Measurements from ENCODE around the gene ELP5.
A peak's percentile ranks its signal among the peaks of the same experiment; 100 is the strongest.
"Not testable (repeated sequence)": the region's sequence is repeated elsewhere in the genome, so short reads cannot be mapped to it uniquely, and the experiment has no call there.

The ELP5 gene

DNA sequence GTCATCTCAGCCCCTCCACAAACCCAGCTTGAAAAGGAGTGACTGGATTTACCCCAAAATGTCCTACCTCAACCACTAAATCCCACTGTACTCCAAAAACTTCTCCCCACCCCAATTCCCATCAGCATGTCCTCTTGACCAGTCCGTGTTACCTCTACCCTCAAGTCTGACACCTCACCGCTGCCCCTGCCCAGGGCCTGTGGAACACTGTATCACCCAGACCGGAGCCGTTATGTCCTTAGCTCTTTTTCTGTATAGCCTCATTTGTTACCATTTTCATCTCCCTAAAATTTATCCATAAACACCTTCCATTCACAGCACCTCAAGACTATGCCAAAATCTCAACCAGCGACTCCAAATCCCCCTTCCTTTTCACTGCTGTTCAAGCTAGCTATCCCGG lies 15.2 kb upstream of the ELP5 start:
- no peak for DNase-seq (ENCODE audit: low read depth)

DNA sequence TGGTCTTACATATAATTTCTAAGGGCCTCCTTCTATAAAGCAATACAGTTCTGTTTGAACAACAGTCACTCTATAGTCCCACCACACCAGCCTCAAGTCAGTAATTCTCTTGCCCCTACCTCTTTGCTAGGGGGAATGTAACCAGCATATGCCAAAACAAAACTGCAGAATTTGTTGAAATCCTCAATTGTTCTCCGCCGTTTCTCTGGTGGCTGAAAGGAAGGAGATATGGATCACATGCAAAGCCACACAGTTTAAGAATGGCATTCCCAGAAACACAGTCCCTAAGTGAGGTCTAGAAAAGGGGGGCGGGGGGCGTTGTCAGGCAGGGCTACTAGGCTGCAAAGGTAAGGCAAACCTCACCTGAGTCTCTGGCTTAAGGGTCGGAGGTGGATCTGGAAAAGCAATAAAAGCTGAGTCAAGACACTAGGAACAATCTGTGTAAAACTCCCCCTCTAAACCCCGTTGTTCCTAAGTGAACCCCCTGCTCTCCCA lies 14.7 kb upstream of the ELP5 start:
- DNase-seq (ENCODE audit: low read depth): no peak

DNA sequence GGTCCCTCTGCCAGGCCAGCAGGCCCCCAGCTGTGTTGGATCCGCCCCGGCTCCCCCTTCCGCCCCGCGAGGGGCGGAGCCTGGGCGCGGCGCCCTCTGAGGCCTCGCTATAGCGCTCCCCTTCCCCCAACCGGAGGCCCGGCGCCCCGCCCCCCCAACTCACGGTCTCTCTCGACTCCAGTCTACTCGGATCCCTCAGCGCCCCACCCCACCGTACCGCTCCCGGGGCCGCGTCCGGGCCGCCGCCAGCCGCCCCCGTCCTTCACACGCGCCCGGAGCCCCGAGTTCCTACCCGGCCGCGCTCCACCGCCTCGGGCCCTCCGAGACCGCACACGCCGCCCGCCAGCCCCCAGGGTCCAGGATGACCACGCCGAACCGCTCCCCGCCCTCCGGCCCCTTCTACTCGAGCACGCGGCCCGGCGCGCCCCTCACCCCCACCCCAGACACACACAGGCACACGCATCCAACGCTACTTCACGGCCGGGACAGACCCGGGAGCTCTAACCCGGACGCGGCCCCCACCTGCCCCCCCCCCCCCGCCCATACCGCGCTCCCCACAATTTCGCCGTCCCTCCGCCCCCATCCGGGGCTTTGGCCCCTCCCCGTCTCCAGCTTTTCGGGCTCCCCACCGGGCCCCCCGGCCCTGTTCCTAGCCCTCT lies 14.1 kb upstream of the ELP5 start:
- peak; percentile 85 for DNase-seq (ENCODE audit: low read depth)

DNA sequence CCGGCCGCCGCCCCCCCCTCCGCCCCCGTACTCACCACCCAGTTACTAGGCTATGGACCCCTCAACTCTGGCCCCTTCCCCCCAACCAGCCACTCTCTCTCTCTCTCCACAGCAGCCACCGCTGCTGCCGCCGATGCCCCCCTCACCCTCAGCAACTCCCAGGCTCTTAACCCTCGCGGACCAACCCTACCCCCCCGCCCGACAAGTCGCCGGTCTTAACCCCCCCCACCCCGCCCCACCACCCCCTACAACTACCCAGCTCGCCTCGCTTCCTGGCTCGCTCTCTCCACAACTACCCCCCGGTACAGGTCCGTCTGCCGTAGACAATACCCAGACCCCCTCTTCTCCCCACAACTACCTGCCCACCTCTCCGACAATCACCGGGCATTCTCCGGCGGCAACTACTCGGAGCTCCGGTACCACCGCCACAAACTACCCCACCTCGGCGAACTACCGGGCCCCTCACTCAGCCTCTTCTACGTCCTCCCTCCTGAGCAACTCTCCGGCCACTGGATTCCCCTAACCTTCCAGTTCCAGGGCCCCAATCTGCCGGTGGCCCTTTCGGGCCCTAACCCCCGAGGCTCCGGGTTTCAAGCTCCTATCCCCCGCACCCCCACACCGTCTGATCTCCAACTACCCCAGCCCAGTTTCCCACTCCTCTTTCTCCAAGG lies 13.5 kb upstream of the ELP5 start:
- DNase-seq (ENCODE audit: low read depth): no peak

DNA sequence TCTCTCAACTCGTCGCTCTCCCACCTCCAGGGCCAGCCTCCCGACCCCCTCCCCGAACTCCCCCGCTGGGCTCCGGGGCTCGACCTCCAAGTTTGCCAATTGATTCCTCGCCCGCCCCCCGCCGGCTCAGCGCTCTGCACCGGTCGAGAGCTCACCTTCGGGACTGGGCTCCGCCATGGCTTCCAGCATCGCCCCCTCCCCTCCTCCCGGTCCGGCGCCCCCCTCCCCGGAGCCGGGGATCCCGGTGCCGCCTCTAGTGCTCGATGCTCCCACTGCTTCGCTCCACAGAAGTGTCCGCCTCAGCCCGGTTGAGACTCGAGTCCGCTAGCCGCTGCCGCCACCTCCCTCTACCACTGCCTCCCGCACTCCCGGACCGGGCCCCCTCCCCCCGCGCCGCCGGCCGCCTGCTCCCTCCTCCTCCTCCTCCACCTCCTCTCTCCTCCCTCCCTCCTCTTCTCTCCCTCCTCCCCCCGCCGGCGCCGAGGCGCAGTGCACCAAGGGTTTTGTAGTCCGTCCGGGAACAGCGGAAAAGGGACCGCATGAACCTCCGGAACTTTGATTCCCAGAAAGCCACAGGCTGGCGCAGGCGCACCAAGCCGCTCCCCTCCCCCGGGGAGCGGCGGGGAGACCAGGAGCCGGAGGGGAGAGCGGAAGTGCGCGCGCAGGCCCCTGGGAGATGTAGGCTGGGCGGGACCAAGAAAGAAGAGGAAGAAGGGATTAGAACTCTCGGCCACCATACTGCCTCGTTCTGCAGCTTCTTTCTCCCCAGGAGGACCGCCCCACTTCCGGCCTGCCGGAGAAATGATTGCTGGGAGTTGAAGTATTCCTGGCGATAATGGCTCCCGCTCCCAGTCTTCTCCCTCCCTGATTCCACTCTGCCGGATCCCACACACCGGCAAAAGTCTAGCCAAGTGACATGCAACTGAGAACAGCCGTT lies 12.7 kb upstream of the ELP5 start, which contains the start of gene PHF23:
Gene PHF23 (minus strand): TSS at position 367 of the 937 bp plus-strand sequence. CDS start 178 bp downstream, at position 189.
- peak; percentile 97 for DNase-seq (ENCODE audit: low read depth)

DNA sequence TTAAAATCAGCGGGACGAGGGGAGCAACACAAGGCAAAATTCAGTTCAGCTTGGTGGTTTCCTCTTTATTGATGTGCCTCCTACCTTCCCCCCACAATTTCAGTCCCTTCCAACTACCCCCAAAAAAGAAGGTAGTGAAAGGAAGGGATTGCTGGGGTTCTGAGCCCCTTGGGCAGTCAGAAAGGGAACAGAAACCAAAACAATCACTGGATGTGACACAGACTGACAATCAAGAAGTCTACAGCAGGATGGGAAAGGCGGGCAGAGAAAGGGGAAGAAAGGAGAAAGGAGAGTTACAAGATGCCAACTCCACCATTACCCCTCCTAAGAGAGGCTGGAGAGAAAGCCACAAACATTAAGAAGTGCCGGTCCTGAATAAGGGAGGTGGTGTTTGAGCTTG lies 11.6 kb upstream of the ELP5 start:
- no peak for DNase-seq (ENCODE audit: low read depth)

DNA sequence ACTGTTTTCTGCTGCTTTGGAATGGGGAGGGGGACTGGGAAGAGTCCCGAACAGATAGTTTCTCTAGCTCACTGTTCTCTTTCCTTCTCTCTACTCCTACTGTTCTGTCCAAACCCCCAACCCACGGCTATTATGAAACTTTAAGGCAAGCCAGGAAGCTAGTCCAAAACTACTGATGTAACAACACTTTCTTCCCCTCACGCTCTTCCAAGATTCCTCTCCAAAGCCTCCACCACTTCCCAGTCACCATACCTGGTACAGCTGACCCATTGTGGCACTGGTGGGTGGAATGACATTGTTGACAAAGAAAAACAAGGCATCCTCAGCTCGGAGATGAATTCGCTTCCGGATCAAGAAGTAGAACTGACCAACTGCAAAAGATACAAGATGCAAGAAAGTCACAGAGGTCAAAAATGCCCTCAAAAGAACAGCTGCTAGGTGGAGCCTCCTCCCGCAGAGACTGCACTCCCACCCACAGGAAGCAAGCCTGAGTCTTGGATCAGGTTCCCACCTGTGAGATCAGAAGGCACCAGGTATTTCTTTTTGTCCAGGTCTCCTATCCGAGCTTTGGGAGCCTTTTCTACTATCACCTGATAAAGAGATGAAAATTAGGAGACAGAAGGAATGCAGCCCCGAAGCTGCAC lies 10.8 kb upstream of the ELP5 start:
- DNase-seq (ENCODE audit: low read depth): no peak

DNA sequence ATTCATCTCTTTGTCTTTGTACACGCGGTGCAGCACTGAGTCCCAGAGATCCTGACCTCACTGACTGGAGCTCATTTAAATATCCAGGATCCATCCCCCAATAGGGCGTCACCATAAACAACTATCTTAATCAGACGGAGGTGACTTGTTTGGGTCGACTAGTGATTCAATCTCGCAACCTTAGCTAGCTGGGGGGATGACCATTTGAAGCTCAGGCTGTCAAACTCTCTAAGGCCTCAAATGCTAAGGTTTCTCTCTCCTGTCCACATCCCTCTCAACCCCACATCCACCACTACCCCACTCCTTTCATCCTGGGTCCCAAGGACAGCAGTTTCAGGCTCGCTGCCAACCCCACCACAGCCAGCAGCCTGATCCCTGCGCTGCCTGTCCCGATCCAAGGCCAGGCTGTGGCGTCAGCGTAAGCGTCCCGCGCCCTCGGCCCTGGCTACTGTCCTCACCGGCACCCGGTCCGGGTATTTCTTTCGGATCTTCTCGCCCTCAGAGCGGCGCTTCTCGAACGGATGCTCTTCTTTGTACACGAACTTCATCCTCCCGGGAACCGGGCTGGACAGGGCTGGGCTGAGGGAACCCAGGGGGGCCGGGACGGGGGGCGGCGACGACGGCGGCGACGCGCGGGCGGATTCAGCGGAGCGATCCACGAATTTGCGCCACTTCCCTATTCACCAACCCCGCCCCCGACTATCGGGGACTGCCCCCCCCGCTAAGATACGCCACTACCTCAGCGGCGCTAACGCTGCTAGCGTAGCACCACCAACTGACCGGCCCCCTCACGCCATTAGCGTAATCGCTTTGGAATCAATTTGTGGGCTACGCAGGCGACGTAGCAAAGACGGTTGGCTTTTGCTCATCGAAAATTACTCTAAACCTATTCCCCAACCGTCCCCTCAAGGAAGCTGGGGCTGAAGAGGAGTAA lies 10.0 kb upstream of the ELP5 start, which contains the start of gene GABARAP:
Gene GABARAP (minus strand): TSS at position 667 of the 934 bp plus-strand sequence. CDS start 119 bp downstream, at position 548.
- DNase-seq (ENCODE audit: low read depth): peak; percentile 88

DNA sequence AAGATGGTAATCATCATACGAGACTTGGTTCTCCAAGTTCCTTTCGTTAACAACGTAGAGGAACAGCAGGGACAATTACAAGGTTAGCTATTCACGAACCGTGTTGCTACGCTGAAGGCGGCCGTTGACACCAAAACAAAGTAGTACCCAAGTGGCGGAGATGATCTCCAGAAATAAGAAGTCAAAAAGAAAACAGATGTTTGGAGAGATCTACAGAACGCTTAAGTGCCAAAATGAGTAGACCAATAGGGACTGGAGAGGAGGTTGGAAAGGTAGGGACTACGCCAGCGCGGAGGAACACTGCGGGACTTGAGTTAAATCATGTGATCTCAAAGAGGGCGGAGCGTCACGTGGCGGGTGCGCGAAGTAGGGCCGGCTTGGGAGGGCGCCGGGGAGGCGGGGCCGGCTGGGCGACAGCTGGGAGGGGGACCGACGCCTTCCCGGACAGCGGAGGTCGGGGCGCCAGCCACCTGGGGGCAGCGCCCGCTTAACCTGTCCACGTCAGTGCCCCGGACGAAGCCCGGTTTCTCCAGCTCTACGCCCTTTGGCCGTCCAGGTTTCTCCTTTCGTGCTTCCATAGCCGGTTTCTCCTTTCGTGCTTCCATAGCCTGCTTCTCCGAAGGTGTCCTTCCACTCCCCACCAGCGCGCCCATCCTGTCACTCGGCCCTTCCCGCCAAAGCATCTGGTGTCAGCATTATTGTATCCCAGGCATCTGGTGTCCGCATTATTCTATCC lies 9.1 kb upstream of the ELP5 start:
- peak; percentile 88 for DNase-seq (ENCODE audit: low read depth)

DNA sequence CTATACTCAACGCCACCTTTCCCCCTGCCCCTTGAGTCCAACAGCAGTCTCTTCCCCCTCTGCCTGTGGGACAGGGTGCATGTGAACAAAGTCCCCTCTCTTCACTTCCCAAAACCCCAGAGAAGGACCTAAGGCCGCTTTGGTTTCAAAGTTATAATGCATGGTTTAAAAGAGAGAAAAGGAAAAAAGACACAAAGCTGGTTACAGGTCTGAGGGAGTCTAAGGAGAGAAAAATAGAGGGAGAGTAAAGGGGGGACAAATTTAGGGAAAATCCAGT lies 8.6 kb upstream of the ELP5 start:
- no peak for DNase-seq (ENCODE audit: low read depth)

DNA sequence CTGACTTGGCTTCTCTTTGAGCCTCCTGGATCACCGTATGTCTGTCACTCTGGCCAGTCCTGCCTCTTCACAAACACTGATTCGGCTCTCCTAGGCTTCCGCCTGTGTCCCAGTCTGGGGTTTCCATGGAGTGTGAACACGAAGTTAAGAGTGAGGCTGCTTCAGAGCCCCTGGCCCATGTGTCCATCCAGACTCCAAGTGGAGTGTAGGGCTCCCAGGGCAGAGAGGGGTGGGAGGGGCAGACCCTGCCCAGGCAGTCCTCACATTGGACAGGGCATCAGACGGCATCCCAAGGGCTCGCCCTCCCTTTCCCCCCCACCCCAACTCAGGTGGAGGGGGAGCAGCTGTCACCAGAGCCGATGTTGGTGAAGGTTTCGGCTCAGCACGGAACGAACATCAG lies 8.2 kb upstream of the ELP5 start:
- not testable (repeated sequence) for DNase-seq (ENCODE audit: low read depth)

DNA sequence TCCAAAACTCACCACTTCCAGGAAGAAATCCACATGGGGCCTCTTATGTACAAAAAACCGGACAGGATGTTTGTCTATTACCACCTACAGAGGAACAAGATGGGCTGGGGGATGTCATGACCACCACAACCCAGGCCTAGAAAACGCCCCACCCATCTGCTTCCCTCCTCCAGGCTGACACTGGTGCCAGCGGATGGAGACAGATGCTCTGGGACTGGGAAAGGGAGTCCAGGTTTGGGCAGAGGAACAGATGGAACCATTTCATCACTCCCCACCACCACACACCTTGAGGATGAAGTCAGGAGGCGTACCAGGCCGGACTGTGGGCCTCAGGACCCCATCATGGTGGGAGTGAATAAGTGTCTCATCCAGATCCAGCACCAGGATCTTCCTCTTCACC lies 5.2 kb upstream of the ELP5 start:
- no peak for DNase-seq (ENCODE audit: low read depth)

DNA sequence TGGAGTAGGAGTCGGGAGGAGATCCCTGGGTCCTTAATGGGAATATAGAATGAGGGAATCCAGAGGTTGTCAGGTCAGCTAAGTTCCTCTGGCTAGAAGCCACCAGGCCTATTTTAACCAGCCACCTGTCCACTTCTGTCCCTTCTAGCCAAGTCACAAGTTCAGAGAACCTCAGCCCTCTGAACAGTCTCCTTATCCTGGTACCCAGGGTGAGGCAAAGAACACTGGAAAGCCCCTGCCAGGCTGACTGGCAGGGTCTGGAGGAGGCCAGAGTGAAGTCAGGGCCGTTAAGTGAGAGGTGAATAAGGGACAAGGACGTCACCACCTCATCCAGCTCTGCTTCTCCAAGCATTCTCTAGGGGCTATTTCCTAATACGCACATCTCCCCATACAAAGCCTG lies 3.2 kb upstream of the ELP5 start:
- DNase-seq (ENCODE audit: low read depth): no peak

DNA sequence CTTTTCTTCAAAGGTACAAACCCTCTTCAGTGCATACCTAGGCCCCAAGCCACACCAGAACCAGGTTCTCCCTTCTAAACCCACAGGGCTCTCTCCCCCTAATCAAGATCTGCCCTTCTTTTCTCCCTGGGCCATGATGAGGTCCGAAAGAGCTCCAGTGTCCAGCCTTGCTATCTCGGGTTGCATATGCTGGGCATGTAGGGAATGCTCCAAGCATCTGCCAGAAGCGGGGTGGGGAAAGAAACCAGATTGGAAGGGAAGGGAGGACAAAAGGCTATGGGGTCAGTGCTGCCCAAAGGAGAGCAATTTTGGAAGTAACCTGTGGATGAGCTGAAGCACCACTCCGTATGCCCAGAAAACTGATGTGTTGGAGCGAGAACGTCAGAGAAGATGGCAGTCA lies 2.8 kb upstream of the ELP5 start:
- DNase-seq (ENCODE audit: low read depth): no peak

DNA sequence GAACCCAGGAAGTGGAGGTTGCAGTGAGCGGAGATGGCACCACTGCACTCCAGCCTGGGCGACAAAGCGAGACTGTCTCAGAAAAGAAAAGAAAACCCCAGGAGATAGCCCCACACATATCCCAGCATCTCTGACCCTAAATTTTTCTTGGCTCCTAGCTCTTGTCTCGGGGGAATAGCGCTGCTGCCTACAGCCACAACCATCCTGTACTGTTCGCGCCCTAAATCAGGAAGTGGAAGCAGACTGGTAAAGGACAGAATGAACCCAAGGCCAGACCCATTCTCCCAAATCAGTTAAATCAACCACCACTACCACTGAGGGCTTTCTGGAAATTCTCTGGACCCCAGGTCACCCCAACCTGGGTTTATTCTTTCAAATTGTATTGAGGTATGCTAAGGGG lies 2.2 kb upstream of the ELP5 start:
- DNase-seq (ENCODE audit: low read depth): no peak

DNA sequence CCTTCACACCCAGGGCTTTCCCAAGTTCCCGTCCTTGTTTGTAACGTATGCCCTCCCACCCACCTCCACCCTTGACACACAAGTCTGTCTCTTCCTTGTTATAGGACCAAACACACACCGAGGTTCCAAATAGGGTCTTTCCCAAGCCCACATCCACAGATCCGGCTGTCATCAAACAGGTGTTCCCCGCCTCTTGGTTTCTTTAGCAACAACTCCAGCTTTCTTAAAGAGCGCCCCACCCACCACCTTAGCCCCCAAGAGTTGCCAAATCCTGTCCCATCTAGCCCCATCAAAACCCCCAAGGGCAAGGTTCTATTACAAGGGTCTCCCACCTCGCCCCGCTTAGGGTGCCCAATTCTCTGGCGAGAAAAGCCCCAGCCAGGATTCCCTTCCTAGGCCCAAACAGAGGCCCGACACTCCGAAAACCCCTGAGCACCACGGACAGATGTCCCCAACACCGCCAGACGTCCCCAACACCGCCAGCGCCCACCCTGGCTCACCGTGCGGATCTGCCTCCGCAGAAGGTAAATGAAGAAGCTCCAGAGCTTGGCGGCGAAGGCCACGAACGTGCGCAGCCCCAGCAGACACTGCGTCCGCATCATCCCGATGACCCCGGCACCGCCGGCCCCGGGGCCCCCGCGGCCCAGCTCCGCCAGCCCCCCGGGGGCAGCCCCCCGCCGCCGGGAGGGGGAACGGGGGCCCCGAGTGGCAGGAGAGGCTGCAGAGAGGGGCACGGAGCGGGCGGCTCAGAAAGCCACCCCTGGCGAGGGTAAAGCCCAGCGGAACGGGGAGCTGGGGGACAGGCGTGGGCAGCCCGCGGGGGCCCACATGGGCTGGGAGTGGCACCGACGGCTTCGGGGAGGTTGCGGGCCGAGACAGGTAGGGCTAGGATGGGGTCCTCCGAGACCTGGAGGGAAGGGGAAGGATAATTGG lies 1.1 kb upstream of the ELP5 start:
- no peak for DNase-seq (ENCODE audit: low read depth)

DNA sequence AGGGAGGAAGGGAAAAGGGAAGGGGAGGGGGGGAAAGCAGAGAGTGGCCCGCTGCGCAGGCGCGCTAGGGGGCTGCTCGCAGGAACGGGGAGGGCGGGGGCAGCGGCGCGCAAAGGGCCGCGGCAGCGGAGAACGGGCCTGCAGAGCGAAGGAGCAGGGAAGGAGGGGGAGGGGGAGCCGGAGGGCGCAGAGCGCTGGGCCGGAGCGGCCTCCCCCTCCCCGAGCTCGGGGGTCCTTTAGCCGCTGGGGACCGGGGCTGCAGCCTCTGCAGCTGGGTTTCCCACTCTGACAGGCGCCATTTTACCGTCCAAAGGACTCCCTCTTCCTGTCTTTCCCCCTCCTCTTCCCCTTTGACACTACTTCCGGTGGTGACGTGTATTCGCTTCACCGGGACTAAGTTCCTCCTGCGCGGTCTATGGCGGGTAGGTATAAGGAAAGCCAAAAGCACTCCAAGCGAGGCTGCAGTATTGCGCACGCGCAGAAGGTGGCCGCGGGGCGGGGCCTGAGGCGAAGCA lies 297 bp upstream of the ELP5 start, which contains the start of gene CTDNEP1:
Gene CTDNEP1 (minus strand): TSS at position 74 of the 515 bp plus-strand sequence. CDS start 438 bp downstream, outside the sequence.
- DNase-seq (ENCODE audit: low read depth): peak; percentile 98

DNA sequence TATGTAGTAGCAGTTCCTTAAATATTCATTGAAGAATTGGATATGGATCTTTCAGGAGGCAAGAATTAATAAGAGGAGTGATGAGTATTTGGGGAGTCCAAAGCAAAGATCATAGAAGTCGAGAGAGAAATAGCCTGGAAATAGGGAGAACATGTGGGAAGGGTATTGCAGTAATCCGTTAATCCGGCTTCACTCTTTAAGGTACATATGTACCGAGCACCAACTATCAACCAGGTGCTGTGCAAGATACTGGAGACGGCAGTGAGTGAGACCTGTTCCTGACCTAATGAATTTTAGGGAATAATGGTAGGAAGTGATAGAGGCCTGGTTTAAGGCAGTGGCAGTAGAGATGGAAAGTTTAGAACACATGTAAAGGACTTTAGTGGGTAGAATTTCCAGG lies 1.1 kb downstream of the ELP5 start:
- DNase-seq (ENCODE audit: low read depth): no peak

DNA sequence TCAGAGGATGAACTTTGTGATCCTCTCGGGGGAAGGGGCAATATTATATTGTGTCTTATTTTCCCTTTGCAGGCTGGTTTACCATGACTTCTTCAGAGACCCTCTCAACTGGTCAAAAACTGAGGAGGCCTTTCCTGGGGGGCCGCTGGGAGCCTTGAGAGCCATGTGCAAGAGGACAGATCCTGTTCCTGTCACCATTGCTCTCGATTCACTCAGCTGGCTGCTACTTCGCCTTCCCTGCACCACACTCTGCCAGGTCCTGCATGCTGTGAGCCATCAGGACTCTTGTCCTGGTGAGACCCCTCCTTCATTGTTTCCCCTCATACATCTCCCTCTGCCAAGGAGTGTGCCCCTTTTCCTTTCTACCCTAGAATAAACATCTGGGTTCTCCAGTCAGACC lies 2.5 kb downstream of the ELP5 start:
- no peak for DNase-seq (ENCODE audit: low read depth)
